Measurements from ENCODE around the gene MEGF6.

GRCh38 chr1:3561702-3562101 lies 49.6 kb downstream of the MEGF6 start:
- TF ChIP-seq CTCF (IDR thresholded peaks at IDR 0.05; ENCODE audit: low read depth, low read length): no peak
- no peak for TF ChIP-seq EZH2phosphoT487 (IDR thresholded peaks at IDR 0.05; ENCODE audit: low read depth)

Data from OCI-LY3 (cell line).